ENCODE measurements around the gene FLT3. TPM values are rescaled to one million over a fixed set of nuclear protein-coding genes. Genes with fewer than 3 reads are reported as not detected.

Gene FLT3
- total and polyA plus RNA-seq, 11 donors, result 0.09 to 0.48 (median 0.21) TPM; not detected in 2

GRCh38 chr13:28002886-28003698 is 97.3 kb downstream of the FLT3 start:
- DNase-seq (no peak), ATAC-seq (no peak)
- intact Hi-C loops (cut with DNase I), result no loop called here
- Histone ChIP-seq H3K4me1 (peaks cover 0 to 3% (median 0%) of the 10 kb centered on the region in 12 donors), H3K36me3 (no peaks in the 10 kb centered on the region), H3K27me3 (peaks cover 0 to 3% (median 0%) of the 10 kb centered on the region in 9 donors), H3K9me3 (no peaks in the 10 kb centered on the region), H3K27ac (no peak overlapping the region), H3K4me3 (no peak overlapping the region)
- no peak for TF ChIP-seq POLR2A (IDR thresholded peaks at IDR 0.05)
- TF ChIP-seq CTCF (IDR thresholded peaks at IDR 0.05), result no peak
- WGBS, 4 donors, result 86 to 91% (median 87%) methylated on average over 6 of the region's 6 CpGs

GRCh38 chr13:28001837-28002473 is 98.4 kb downstream of the FLT3 start:
- intact Hi-C loops (cut with DNase I), result no loop called here
- 75 to 89% (median 80%) methylated on average over 18 to 20 of the region's 20 CpGs for WGBS, 4 donors
- ATAC-seq (peak in 1 of 4 donors; percentile 27), DNase-seq (no peak)
- peaks cover 0 to 3% (median 0%) of the 10 kb centered on the region in 12 donors for H3K4me1 ChIP-seq
- no peaks in the 10 kb centered on the region for H3K9me3 ChIP-seq
- no peaks in the 10 kb centered on the region for H3K27me3 ChIP-seq
- no peak for TF ChIP-seq POLR2A (IDR thresholded peaks at IDR 0.05)
- TF ChIP-seq CTCF (IDR thresholded peaks at IDR 0.05), result no peak
- no peak overlapping the region for H3K27ac ChIP-seq
- no peak overlapping the region for H3K4me3 ChIP-seq
- H3K36me3 ChIP-seq, result no peaks in the 10 kb centered on the region

- WGBS, 4 donors, result 87 to 92% (median 88%) methylated on average over 9 to 11 of the region's 11 CpGs
- Histone ChIP-seq H3K36me3 (no peaks in the 10 kb centered on the region), H3K27ac (no peak overlapping the region), H3K4me1 (peaks cover 0 to 3% (median 0%) of the 10 kb centered on the region in 12 donors), H3K4me3 (no peak overlapping the region), H3K9me3 (no peaks in the 10 kb centered on the region), H3K27me3 (no peaks in the 10 kb centered on the region)
- ATAC-seq (no peak), DNase-seq (no peak)
- TF ChIP-seq CTCF (IDR thresholded peaks at IDR 0.05), result no peak
- TF ChIP-seq POLR2A (IDR thresholded peaks at IDR 0.05), result no peak
- intact Hi-C loops (cut with DNase I), result no loop called here
These were observed 99.3 kb downstream of the FLT3 start for GRCh38 chr13:28001049-28001448.

GRCh38 chr13:28000567-28000966 is 99.8 kb downstream of the FLT3 start:
- intact Hi-C loops (cut with DNase I), result no loop called here
- DNase-seq (no peak), ATAC-seq (no peak)
- Histone ChIP-seq H3K27me3 (no peaks in the 10 kb centered on the region), H3K9me3 (no peaks in the 10 kb centered on the region), H3K4me1 (peaks cover 0 to 3% (median 0%) of the 10 kb centered on the region in 12 donors), H3K27ac (no peak overlapping the region), H3K4me3 (no peak overlapping the region), H3K36me3 (no peaks in the 10 kb centered on the region)
- WGBS, 4 donors, result 30 to 38% (median 31%) methylated on average over 5 of the region's 5 CpGs
- TF ChIP-seq CTCF (IDR thresholded peaks at IDR 0.05), result no peak
- TF ChIP-seq POLR2A (IDR thresholded peaks at IDR 0.05), result no peak

Measured in heart left ventricle (tissue), 16 donors.